GM12865 (cell line): Measurements from ENCODE around the gene TEX10.

Source experiments
- DNase-seq: peaks from one replicate; pipeline ENCODE4 v3.0.0; 2010; ENCODE audit warnings: low read depth
- H3K4me3 ChIP-seq: 2 replicates; pipeline ENCODE4 v1.5.1; 2011; ENCODE audit warnings: mild to moderate bottlenecking, low read depth, low read length, control low read depth
- CTCF ChIP-seq: IDR thresholded peaks from 2 replicates; pipeline ENCODE4 v1.5.1; 2011; ENCODE audit warnings: low read length, control low read depth, low read depth, inconsistent platforms; ENCODE audit not compliant: insufficient read depth; ENCODE audit errors: missing control alignments

The TEX10 gene

GRCh38 chr9:100287186-100287585 lies 65.6 kb downstream of the TEX10 start:
- H3K4me3 ChIP-seq = no peak overlapping the region
- no peak for TF ChIP-seq CTCF
- no peak for DNase-seq

- no peak overlapping the region for H3K4me3 ChIP-seq
- TF ChIP-seq CTCF = no peak
- no peak for DNase-seq
Measured at GRCh38 chr9:100286257-100286656, 66.5 kb downstream of the TEX10 start.

GRCh38 chr9:100285601-100286000 lies 67.1 kb downstream of the TEX10 start:
- TF ChIP-seq CTCF = no peak
- H3K4me3 ChIP-seq = no peak overlapping the region
- no peak for DNase-seq

GRCh38 chr9:100285080-100285479 lies 67.7 kb downstream of the TEX10 start:
- no peak for TF ChIP-seq CTCF
- DNase-seq = no peak
- no peak overlapping the region for H3K4me3 ChIP-seq

- no peak overlapping the region for H3K4me3 ChIP-seq
- TF ChIP-seq CTCF = no peak
- DNase-seq = no peak
Measured at GRCh38 chr9:100284247-100284646, 68.5 kb downstream of the TEX10 start.

- H3K4me3 ChIP-seq = no peak overlapping the region
- no peak for DNase-seq
- no peak for TF ChIP-seq CTCF
Measured at GRCh38 chr9:100282388-100282719, 70.4 kb downstream of the TEX10 start.

- no peak overlapping the region for H3K4me3 ChIP-seq
- no peak for TF ChIP-seq CTCF
- DNase-seq = no peak
Measured at GRCh38 chr9:100281676-100282387, 70.9 kb downstream of the TEX10 start.
